NB4 (cell line): ENCODE measurements around the gene SEMA5B.

ENCODE experiments used
- DNase-seq: peaks from one replicate; pipeline ENCODE4 v3.0.0; 2010; ENCODE audit warnings: low read depth
- H3K4me3 ChIP-seq: one replicate; pipeline ENCODE4 v1.5.1; 2011; ENCODE audit warnings: mild to moderate bottlenecking, low read depth, low read length, moderate library complexity
- MYC ChIP-seq: IDR thresholded peaks from 2 replicates; pipeline ENCODE4 v1.6.1; 2011; ENCODE audit warnings: low read depth, low read length
- POLR2A ChIP-seq: IDR thresholded peaks from 2 replicates; pipeline ENCODE4 v1.6.1; 2011; ENCODE audit warnings: mild to moderate bottlenecking; ENCODE audit not compliant: insufficient read length; ENCODE audit errors: extremely low read depth
- TF ChIP-seq, protein P1 (sequence below): IDR thresholded peaks from 2 replicates; pipeline ENCODE4 v1.6.1; 2011; ENCODE audit warnings: low read depth, low read length
- TF ChIP-seq, protein P2 (sequence below): IDR thresholded peaks from one replicate; pipeline ENCODE4 v1.5.1; 2012; ENCODE audit warnings: low read depth, low read length

Gene SEMA5B

DNA sequence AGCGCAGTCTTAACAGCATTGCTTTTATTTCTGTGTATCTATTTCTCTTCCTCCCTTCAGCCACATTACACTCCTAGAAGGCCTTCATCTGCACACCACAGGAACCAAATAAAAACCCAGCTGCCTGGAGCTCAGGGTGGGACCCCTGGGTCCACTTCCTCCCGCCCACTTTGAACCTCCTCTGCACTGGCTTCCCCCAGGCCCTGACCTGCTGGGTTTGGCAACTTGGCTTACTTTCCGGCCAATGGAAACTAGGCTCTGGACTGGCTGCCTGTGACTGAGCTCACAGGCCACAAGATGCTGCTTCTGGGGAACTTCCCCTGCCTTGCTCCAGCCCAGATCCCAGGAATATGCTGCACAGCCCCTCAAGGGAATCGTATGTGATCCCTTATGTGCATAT is 89.8 kb downstream of the SEMA5B start:
- no peak overlapping the region for H3K4me3 ChIP-seq
- no peak for DNase-seq
- TF ChIP-seq, protein P1, sequence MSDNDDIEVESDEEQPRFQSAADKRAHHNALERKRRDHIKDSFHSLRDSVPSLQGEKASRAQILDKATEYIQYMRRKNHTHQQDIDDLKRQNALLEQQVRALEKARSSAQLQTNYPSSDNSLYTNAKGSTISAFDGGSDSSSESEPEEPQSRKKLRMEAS: no peak
- TF ChIP-seq, protein P2, sequence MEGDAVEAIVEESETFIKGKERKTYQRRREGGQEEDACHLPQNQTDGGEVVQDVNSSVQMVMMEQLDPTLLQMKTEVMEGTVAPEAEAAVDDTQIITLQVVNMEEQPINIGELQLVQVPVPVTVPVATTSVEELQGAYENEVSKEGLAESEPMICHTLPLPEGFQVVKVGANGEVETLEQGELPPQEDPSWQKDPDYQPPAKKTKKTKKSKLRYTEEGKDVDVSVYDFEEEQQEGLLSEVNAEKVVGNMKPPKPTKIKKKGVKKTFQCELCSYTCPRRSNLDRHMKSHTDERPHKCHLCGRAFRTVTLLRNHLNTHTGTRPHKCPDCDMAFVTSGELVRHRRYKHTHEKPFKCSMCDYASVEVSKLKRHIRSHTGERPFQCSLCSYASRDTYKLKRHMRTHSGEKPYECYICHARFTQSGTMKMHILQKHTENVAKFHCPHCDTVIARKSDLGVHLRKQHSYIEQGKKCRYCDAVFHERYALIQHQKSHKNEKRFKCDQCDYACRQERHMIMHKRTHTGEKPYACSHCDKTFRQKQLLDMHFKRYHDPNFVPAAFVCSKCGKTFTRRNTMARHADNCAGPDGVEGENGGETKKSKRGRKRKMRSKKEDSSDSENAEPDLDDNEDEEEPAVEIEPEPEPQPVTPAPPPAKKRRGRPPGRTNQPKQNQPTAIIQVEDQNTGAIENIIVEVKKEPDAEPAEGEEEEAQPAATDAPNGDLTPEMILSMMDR: no peak
- TF ChIP-seq MYC (no peak), POLR2A (no peak)

GRCh38 chr3:122936986-122937385 is 90.6 kb downstream of the SEMA5B start:
- no peak for DNase-seq
- TF ChIP-seq, protein P2: no peak
- TF ChIP-seq MYC (no peak), POLR2A (no peak)
- TF ChIP-seq, protein P1: no peak
- H3K4me3 ChIP-seq: no peak overlapping the region

DNA sequence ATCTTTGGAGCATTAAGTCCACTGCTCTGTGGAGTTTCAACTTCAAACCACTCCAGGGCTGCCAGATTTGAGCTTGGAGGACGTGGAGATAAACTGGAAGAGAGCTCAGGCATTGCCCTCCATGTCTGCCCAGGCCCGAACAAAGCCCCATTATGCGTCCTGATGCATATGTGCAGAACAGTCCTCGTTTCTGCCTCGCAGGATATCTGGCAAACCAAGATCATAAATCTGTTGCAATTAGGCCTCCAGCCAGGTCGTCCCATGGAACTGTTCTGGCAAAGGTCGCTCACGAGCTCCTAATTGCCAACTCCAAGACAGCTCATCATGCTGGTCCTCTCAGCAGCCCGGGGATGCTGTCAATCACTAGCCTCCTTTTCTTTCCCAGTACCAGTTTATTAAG is 91.2 kb downstream of the SEMA5B start:
- DNase-seq: no peak
- TF ChIP-seq, protein P1: no peak
- TF ChIP-seq POLR2A (no peak), MYC (no peak)
- TF ChIP-seq, protein P2: no peak
- H3K4me3 ChIP-seq: no peak overlapping the region

DNA sequence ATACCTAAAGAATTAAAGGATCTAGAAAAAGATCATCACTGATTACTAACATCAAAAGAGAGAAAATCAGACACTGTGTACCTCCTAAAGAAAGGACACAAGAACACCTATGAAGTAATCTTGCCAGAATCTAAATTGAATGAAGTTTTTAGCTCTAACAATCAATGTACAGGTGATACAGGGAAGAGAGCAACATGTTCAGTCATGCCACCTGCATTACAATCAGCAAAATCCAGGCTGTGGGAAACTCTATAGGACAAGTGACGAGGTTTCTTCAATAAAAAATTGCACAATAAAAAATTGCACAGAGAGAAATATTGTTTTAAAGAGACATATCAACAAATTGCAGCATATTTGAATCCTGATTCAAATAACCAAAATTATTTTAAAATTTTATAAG is 93.3 kb downstream of the SEMA5B start:
- TF ChIP-seq, protein P1: no peak
- TF ChIP-seq MYC: no peak
- no peak for TF ChIP-seq POLR2A
- TF ChIP-seq, protein P2: no peak
- no peak overlapping the region for H3K4me3 ChIP-seq
- DNase-seq: no peak

- no peak overlapping the region for H3K4me3 ChIP-seq
- no peak for DNase-seq
- TF ChIP-seq, protein P2: no peak
- TF ChIP-seq, protein P1: no peak
- TF ChIP-seq MYC: no peak
Measured at GRCh38 chr3:122932251-122932967, 95.2 kb downstream of the SEMA5B start.
